GM21381 (cell line): ENCODE measurements around the gene H2BW2.
"Not testable (repeated sequence)": the region's sequence is repeated elsewhere in the genome, so short reads cannot be mapped to it uniquely, and the experiment has no call there.

Experiments
- ATAC-seq: cut with Tn5 transposase; IDR thresholded peaks from one replicate; pipeline ENCODE4 v1.9.1; 2021; ENCODE audit warnings: mild to moderate bottlenecking, moderate library complexity; ENCODE audit not compliant: unreplicated experiment

H2BW2 gene

DNA sequence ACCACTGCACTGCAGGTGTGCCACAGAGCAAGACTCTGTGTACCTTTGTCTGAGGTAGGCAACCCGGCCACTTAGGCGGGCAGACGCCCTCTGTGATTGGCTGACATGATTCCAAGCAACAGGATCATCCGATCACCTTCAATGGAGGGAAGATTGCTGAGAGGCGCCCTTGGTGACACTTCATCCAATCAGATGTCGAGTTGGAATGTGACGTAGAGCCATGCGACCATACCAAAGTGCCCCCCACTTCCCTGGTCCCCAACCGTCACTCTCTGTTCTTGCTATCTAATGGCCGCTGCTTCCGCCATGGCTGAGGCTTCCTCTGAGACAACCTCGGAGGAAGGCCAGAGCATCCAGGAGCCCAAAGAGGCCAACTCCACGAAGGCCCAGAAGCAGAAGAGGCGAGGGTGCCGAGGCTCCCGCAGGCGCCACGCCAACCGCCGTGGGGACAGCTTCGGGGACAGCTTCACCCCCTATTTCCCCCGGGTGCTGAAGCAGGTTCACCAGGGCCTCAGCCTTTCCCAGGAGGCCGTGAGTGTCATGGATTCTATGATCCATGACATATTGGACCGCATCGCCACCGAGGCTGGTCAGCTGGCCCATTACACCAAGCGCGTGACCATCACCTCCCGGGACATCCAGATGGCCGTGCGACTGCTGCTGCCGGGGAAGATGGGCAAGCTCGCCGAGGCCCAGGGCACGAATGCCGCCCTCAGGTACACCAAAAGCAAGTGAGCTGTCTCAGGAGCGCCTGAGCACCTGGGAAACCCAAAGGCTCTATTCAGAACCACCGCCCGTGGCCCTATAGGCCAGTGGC is at the start of gene H2BW2:
H2BW2 (plus strand) TSS at position 268 of the 817 bp plus-strand sequence; CDS start at position 307, 39 bp downstream.
- ATAC-seq, result no peak

DNA sequence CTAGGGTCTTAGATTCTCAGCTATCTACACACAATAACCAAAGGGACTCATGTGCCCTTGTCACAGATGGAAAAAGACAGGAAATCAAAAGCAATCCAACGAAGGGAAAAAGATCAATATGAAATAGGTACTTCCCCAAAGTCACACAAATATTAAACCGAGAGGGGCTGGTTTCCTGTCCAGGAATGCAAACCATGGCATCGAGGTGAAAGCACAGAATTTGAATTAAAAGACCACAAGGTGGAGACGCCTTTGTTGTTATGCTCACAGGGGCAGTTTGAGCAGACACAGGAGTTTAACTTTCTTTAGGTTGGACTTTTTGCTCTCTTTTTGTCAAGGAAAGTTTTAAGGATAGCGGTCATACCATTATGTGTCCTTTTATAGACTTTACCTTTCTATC is 40.5 kb upstream of the H2BW2 start:
- peak; percentile 73 for ATAC-seq

DNA sequence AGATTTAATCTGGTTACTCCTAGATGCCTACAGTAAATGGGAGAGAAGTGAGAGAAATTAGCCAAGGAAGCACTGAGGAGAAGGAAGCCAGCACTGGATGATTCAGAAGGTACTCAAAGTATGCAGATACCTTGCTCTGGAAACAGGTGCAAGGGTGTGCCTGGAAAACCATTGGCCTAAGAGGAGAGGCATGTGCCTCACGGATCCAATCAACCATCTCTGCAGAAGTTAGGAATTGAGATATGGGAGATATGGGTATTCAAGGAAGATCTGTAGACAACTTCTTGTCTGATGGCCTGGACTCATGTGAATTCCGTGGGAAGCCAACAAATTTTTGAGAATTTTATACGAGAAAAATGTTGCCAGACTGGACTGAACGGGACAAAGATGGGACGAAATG is 30.9 kb upstream of the H2BW2 start:
- no peak for ATAC-seq

DNA sequence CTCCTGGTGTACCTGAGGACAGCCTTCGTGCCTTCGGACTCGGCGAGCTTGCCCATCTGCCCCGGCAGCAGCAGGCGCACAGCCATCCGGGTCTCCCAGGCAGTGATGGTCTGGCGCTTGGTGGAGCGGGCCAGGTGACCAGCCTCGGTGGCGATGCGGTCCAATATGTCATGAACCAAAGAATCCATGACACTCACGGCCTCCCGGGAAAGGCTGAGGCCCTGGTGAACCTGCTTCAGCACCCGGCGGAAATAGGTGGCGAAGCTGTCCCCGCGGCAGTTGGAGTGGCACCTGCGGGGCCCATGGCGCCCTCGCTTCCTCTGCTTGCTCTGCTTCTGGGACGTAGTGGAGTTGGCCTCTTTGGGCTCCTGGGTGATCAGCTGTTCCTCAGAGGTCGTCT is 26.6 kb upstream of the H2BW2 start:
- ATAC-seq, result no peak

DNA sequence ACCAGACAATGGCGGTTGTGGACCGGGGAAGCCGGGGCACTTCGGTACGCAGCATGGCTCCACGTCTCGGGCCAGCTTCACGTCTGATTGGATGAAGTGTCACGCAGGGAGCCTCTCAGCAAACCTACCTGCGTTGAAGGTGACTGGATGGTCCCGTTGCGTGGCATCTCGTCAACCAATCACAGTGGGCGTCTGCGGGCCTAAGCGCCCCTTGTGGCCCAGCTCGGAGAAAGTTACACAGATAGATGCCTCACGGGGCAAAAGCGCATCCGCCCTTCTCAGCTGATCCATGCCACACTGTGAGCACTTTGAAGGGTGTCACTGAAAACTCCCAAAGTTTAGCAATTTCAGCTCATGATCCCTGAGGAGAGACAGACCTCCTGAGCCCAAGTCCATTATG is 26.1 kb upstream of the H2BW2 start, which contains the start of gene H2BW1:
H2BW1 (minus strand) TSS at position 103 of the 400 bp plus-strand sequence. CDS start 132 bp downstream, outside the sequence.
- ATAC-seq, result no peak

DNA sequence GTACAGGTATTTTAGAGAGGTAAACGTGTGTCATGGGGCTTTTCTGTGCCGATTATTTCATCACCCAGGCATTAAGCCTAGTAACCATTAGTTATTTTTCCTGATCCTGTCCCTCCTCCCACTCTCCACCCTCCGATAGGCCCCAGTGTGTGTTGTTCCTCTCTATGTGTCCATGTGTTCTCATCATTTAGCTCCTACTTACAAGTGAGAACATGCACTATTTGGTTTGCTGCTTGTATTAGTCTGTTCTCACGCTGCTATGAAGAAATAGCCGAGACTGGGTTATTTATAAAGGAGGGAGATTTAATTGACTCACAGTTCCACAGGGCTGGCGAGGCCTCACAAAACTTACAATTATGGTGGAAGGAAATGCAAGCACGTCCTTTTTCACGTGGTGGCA is 24.2 kb upstream of the H2BW2 start:
- not testable (repeated sequence) for ATAC-seq

DNA sequence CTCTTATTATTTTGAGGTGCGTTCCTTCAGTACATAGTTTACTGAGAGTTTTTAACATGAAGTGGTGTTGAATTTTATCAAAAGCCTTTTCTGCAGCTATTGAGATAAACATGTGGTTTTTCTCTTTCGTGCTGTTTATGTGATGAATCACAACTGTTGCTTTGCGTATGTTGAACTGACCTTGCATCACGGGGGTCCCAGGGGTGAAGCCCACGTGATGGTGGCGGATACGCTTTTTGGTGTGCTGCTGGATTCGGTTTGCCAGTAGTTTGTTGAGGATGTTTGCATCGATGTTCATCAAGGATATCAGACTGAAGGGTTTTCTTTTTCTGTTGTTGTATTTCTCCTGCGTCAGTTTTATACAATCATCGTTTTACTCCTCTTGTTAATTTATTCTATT is 21.6 kb upstream of the H2BW2 start:
- no peak for ATAC-seq

DNA sequence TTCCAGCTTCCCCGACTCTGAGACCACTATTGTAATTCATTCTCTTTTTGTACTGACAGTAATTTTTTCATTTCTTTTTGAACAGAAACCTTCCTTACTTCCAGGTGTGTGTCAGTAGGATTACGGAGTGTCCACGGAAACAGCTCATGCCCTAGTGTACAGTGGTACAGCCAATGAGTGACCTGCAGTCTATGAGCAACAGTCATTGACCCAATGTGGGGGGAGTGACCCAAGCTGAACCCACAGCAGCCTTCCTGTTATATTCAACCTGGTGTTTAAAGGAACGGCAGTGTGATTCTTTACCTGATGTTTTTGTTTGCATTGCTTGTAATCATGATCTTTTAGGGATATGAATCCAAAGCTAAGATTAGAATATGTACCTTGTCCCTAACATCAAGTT is 1.2 kb downstream of the H2BW2 start:
- ATAC-seq, result no peak

DNA sequence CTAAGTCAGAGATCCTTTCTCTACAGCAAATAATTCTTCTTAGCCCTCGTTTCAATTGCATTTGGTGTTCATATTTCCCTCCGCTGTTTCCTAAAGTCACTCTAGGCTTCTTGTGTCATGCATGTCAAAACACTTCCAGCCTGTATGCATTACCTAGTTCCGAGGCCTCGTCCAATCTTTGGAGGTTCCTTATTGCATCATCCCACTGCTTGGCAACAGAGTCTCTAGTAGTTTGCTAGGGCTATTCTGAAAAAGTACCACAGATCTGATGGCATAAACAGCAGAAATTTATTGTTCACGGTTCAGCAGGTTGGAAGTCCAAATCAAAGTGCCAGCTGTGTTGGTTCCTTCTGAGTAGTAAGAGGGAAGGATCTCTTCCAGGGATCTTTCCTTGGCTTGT is 5.9 kb downstream of the H2BW2 start:
- ATAC-seq, result no peak

DNA sequence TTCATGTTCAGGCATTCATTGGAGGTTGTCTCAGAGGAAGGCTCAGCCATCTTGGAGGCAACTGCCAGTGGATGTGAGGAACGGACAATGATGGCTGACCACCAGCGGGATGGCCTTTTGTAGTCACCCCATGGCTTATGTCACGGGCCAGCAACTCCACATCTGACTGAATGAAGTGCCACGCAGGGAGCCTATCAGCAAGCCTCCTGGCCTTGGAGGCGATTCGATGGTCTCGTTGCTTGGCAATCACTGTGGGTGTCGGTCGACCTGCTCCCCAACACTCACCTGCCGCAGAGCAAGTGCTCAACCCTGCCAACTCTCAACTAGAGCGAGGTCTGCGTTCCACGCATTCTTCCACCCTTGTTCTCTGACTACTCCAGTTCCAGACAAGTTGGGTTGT is 7.4 kb downstream of the H2BW2 start:
- ATAC-seq, result no peak

DNA sequence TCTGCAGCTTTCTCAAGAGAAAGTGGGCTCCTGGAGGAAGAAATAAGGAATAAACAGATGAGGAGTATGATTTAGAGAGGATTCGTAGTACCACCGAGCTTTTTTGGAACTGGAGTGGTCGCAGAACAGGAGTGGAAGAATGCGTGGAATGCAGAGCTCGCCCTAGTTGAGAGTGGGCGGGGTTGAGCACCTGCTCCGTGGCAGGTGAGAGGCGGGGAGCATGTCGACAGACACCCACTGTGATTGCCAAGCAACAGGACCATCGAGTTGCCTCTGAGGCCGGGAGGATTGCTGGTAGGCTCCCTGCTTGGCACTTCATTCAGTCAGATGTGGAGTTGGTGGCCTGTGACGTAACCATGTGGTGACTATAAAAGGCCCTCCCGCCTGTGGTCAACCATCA is 15.2 kb downstream of the H2BW2 start:
- ATAC-seq, result not testable (repeated sequence)

DNA sequence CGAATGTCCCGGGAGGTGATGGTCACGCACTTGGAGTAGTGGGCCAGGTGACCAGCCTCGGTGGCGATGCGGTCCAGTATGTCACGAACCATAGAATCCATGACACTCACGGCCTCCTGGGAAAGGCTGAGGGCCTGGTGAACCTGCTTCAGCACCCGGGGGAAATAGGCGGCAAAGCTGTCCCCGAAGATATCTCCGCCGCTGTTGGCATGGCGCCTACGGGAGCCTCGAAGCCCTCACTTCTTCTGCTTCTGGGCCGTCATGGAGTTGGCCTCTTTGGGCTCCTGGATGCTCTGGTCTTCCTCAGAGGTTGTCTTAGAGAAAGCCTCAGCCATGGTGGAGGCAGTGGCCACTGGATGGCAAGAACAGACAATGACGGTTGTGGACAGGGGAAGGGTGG is 22.9 kb downstream of the H2BW2 start:
- not testable (repeated sequence) for ATAC-seq

DNA sequence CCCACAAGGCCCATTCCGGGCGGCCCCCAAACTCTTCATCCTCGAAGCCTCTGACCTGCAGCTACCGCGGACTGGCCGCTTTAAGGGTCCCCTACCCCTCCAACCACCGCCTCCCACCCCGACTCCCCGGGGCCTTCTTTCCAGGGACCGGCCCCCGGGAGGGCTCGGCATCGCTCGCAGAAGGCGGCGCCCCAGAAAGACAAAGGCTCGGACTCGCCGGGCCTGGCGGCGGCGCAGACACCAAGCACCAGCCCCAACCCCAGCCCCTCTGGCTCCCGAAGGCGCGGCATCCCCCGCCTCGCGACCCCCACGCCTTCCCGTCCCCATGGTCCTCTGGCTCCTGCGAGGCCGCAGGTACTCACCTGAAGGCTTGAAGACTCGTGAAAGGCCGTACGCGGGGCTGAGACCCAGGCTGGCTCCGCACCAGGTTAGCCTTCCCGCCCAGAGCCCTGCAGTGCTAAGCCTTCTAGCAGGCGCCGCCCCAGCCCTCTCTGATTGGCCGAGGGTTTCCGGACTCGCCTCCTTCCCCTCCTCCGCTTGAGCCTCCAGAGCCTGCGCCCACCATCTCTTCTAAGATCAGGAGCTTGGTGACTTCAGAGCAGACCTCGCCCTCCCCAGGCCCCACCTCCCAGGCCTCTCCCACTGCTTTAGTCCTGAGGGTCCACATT is 36.2 kb downstream of the H2BW2 start, which contains the start of gene TMSB15C:
TMSB15C (minus strand) TSS at position 459 of the 668 bp plus-strand sequence.
- ATAC-seq, result peak; percentile 99

DNA sequence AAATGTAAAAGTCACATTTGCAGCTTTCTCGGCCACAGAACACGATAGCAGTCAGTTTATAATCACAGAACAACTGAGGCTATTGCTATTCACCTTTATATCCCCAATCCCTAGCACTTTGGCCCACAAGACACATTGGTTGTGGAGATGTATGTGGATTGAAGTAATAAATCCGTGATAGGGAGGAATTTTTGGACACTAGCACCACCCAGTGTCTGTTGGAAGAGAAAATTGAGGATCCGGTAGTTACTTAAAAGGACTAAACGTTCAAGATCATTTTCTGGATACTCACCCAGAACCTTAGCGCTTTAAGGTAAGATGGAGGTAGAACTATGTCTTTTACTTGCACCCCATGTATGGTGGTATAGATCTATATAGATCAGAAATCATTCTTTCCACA is 38.1 kb downstream of the H2BW2 start:
- not testable (repeated sequence) for ATAC-seq

DNA sequence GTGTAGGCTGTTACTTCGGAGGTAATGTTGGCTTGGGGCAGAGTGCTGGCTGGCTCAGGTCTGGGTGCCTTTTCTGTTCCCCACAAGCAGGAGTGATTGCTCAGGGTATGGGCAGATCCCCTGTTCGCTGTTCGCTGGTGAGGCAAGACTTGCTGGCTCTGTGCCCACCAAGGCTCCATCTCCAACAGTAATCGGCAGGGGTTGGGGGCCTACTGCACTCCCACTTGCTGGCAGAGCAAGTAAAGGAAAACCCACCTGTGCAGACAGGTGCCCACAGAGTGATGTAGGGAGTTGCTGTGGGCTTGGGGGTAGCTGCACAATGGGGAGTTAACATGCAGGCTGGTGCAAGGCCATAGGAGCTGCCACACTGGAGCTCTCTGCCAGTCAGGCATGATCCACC is 44.3 kb downstream of the H2BW2 start:
- no peak for ATAC-seq

DNA sequence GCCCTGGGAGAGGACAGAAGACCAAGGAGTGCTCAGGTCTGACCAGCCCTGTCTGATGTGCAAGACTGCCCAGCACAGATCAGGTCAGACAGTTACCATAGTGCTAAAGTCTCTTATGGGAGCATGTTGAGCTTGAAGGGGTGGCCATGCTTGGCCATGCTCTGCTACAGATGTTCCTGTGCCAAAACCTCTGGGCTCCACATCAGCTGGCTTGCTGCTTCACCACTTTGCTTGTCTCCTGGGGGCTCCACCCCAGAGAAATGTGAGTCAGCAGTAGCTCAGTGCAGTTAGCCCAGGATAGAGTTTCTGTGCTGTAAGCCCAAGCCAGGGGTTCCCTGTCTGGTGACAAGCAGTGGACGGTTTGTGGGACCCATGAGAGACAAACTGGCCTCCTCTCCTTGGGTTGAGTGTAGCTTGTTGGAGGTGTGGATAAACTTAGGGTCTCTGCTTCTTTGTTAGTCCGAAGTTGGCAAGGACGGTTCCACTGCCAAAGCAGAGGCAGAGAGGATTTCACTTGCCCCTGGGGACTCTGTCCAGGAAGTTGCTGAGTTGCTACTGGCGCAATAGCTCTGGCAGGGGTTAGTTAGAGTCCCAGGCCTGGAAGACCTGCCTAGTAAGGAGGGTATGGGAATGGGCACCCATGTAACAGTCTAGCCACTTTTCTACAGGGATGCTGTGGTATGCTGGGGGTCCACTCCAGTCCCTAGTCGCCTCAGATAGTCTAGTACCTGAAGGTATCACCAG is 45.0 kb downstream of the H2BW2 start:
- no peak for ATAC-seq

DNA sequence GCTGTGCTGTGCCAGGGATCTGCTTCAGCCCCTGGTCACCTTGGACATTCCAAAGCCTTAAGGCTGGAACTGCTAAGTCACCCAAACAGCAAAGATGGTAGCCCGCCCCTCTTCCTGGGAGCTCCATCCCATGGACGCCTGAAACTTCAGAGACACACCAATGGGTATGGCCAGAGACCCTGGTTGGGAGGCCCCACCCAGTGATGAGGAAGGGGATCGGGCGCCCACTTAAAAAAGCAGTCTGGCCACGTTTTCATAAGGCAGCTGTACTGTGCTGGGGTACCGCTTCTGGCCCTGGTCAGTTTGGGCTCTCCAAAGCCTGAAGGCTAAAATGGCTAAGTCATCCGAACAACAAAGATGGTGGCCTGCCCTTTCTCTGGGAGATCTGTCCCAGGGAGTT is 45.7 kb downstream of the H2BW2 start:
- ATAC-seq, result no peak

DNA sequence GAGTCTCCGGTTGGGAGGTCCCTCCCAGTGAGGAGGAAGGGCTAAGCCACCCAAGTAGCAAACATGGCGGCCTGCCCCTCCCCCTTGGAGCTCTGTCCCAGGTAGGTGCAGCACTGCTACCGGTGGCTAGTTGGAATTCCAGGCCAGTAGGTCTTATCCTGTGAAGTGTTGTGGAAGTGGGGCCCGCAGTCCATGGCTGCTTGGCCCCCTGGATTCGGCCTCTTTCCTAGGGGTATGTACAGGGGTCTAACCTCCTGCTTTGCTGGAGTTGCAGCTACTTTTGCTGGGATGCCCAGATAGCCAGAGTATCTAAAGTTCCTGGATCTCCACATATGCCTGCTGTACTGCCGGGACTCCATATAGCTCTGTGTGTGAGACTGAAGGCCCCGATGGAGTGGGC is 46.2 kb downstream of the H2BW2 start:
- ATAC-seq, result no peak
